Erythroblast (primary cell): Measurements from ENCODE around the gene MCRIP2.

Experiments
- GATA1 ChIP-seq: IDR thresholded peaks from 2 replicates; pipeline ENCODE4 v1.6.1; 2011; ENCODE audit warnings: low read depth, mild to moderate bottlenecking, control low read depth, low read length, moderate library complexity
- POLR2A ChIP-seq: IDR thresholded peaks from 2 replicates; pipeline ENCODE4 v1.6.1; 2011; ENCODE audit warnings: mild to moderate bottlenecking, low read length

- TF ChIP-seq POLR2A, result no peak
- TF ChIP-seq GATA1, result no peak
These were observed 10.7 kb upstream of the MCRIP2 start, which contains the start of gene WFIKKN1 for GRCh38 chr16:630815-631405.
